GM18951 (cell line): ENCODE results near the gene SORBS2.

ENCODE experiments used
- POLR2A ChIP-seq: IDR thresholded peaks from 4 replicates; pipeline ENCODE4 v1.6.1; 2011; ENCODE audit warnings: mild to moderate bottlenecking; ENCODE audit not compliant: insufficient read length, insufficient read depth; ENCODE audit errors: extremely low read depth
- in situ Hi-C: fragments of 300-500 bp; cut with MboI; formaldehyde crosslinking; loops from one replicate; pipeline ENCODE4 v1.12.0; 2022; ENCODE audit warnings: low sequenced_read_pairs, mixed read lengths, inconsistent platforms; ENCODE audit not compliant: unreplicated experiment

Gene SORBS2

DNA sequence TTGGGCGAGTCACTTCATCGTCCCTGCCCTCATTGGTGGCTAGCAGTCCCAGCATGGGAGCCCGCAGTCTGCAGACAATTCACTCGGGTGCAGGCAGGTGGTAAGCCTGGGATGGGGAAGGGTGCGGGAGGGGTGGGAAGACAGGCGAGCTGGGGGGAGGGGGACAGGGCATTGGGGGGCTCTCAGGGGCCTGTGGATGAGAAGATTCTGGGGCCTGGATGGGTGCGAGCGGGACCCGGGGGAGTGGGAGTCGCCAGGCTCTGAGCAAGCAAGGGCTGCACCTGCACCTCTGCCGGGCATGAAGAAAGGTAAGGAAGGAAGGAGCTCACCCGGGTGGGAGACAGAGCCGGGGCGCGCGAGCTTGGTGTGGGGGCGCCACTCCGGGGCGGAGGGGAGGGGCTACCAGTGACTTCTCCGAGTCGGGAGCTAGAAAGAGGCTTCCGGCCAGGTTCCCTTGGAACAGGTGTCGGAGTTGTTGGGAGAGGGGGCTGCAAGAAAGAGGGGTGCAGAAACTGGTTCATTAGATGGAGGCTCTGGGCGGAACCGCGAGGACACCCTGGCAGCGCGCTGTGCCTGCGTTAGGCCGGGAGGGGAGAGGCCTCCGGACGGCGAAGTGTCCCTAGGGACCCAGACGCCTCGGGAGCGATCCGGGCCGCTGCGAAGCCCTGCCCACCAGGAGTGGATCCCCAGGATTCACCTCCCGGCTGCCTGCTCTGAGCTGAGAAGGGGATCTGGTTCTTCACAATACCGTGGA is 173.3 kb downstream of the SORBS2 start:
- no peak for TF ChIP-seq POLR2A
- in situ Hi-C loops = no loop called here

GRCh38 chr4:185638093-185638492 is 173.9 kb downstream of the SORBS2 start:
- no peak for TF ChIP-seq POLR2A
- in situ Hi-C loops = no loop called here

- TF ChIP-seq POLR2A = no peak
- in situ Hi-C loops = no loop called here
Measured at GRCh38 chr4:185637163-185637875, 174.7 kb downstream of the SORBS2 start.

DNA sequence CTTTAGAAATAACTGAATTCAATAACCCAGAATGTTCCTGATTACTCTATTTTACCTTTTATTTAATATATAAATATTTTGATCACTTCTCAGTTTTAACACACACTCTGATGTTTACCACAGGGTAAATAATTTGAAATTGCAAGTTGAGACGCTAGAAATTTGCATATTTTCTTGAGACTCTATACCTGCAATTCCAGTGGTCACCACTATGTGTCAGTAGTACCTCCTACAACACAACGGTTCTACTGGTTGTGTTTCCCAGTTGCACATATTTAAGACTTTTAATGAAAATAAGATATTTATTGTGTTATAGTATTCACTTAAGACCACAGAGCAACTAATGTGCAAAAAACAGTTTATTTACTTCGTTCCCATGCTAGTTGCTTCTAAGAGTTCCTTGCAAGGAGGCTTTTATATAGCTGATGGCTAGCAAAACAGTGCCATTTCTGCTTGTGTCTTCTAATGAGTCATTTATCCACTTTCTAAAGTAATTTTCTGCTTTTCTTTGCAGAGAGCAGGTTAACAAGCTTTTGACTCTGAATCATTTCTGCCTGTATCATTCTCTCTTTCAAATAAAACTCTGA is 177.8 kb downstream of the SORBS2 start:
- no peak for TF ChIP-seq POLR2A
- in situ Hi-C loops = no loop called here

GRCh38 chr4:185626798-185627197 is 185.2 kb downstream of the SORBS2 start:
- TF ChIP-seq POLR2A = no peak
- in situ Hi-C loops = loop anchor here (10.0 kb wide), 1 partner anchor 388 kb away; no protein-coding TSS in a partner anchor

DNA sequence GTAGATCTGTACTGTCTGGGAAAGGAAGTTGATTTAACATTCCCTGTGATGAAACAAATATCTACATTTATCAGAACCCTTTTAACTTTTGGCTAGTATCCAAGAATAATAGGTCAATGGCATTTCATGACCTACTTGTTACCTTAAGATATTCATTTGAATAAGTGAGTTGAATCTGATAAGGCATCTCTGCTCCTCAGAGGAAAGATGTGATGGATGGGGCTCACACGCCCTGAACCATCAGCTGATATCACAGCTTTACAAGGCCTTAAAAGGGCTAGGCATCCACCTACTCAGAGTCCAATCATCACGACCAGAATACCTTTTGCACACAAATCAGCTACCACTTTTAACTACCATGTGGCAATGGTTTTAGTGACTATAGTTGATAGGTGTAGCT is 186.5 kb downstream of the SORBS2 start:
- in situ Hi-C loops = loop anchor here (10.0 kb wide), 1 partner anchor 389 kb away; no protein-coding TSS in a partner anchor
- no peak for TF ChIP-seq POLR2A

DNA sequence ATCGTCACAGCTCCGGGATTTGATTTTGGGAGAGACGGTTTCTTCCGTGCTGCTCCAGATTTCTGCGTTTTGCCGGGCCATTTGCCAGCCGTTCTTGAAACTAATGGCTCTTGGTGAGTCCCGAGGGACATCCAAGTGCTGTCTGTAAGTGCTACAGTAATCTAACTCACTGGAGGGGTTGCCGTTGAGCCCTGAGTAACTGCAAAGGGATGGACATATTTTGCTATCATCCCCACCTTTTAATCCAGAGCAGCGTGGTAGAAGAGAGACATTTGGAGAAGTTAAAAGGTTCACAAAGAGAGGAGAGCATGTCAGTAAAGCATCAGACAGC is 187.8 kb downstream of the SORBS2 start:
- in situ Hi-C loops = loop anchor here (10.0 kb wide), 1 partner anchor 391 kb away; no protein-coding TSS in a partner anchor
- TF ChIP-seq POLR2A = no peak

- in situ Hi-C loops = loop anchor here (10.0 kb wide), 1 partner anchor 391 kb away; no protein-coding TSS in a partner anchor
- TF ChIP-seq POLR2A = no peak
Measured at GRCh38 chr4:185623444-185624258, 188.3 kb downstream of the SORBS2 start.

DNA sequence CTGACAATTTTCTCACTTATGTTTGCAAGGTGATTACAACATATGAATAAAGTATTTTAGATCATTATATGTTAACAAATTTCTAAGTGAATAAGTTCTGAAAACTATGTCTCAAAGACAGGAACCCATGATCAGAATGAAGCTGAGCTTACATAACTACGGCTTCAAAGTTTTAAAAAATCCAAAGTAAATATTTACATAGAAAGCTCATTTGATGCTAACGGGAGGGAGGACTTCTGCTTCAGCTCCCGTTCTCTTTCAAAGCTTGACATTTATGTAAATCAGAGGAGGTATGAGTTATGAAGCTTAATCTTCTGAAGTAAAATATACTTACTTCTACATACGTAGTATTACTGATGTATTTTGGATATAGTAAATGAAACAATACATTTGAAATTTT is 203.8 kb downstream of the SORBS2 start:
- no peak for TF ChIP-seq POLR2A
- in situ Hi-C loops = no loop called here

- in situ Hi-C loops = no loop called here
- no peak for TF ChIP-seq POLR2A
Measured at GRCh38 chr4:185602397-185602796, 209.6 kb downstream of the SORBS2 start.

GRCh38 chr4:185600801-185601434 is 211.1 kb downstream of the SORBS2 start:
- TF ChIP-seq POLR2A = no peak
- in situ Hi-C loops = no loop called here

DNA sequence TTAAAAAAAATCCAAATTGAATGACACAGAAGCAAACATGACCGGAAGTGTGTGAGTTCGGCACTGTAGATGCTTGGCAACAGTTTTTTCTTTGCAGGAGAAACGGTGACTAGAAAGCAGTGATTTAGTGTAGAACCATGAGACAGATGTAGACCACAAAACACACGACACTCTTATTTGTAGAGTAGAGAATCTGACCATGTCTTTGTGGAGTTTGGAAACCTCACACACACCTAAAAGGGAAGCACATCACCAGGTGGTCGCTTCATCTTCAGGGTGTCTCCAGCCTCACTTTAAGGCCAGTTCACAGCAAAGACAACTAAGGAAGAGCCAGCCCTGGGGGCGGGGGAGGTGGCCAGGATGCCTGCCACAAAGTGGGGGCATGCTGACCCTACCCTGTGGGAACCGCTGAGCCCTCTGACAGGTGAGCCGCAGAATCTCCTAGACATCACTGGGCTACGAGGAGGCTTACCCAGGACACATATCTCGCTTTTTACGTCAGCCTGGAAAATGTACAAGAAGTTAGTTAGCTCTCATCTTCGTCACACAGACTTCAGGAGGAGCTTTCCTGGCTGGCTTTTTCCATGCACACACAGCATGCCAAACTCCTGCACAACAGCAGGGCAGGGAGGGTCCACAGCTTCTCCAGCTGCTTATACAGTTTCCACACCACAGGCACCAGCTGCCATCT is 212.3 kb downstream of the SORBS2 start:
- in situ Hi-C loops = no loop called here

DNA sequence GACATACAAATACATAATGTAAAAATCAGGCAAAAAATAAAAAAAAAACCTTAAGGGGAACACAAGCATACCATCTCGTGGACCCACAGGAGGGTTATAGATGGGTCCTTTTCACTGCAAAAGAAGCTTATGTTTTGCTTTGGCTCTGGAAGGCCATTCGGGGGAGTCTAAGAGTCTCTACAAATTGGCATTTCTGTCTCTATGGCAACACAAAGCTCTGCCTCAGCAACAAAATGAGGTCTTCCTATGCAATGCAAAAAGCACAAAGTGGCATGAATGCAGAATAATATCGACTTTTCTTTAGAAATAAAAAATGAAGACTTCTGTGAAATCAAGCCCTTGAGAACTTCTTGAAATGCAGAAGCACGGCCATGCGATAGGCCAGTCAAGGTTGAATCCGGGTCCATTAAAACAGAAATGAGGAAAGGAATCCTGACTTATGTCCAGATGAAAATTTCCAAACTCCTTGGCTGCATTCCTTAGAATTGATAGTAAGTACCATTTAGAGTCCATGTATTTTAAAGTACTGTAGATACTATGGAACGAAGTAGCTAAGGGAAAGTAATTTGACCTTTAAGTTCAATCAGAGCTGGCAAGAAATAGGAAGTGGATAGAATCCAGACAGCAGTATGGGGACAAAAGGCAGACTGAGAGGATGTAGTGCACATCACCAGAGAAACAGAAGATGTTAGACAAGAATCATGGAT is 213.0 kb downstream of the SORBS2 start:
- in situ Hi-C loops = no loop called here
- no peak for TF ChIP-seq POLR2A

More for the DNA sequence above, 212.3 kb downstream of the SORBS2 start:
- no peak for TF ChIP-seq POLR2A
